Tibial nerve (tissue), 4 donors: ENCODE results near the gene CACNA2D2. TPM values are rescaled to one million over a fixed set of nuclear protein-coding genes. Genes with fewer than 3 reads are reported as not detected.

ENCODE experiments used
- DNase-seq, 2 donors: peaks; one replicate each; pipeline ENCODE4 v3.0.0-alpha.2; 2019; ENCODE audit warnings: low spot score in 2 of 2
- H3K27ac ChIP-seq, 4 donors: fragments of 200-600 bp; sonication (generic) in 3 of 4; one replicate each; pipeline ENCODE4 v1.5.1; 2017 to 2019; ENCODE audit warnings: mild to moderate bottlenecking in 1 of 4
- H3K27me3 ChIP-seq, 2 donors: fragments of 200-600 bp; sonication (generic) in 1 of 2; one replicate each; pipeline versions ENCODE4 v1.5.1 to v1.6.0; 2017 to 2019
- H3K36me3 ChIP-seq, 3 donors: fragments of 200-600 bp; sonication (generic); one replicate each; pipeline ENCODE4 v1.5.1; 2018 to 2019
- H3K4me1 ChIP-seq, 4 donors: fragments of 200-600 bp; sonication (generic) in 3 of 4; one replicate each; pipeline ENCODE4 v1.5.1; 2017 to 2019
- H3K4me3 ChIP-seq, 4 donors: fragments of 200-600 bp; sonication (generic) in 3 of 4; one replicate each; pipeline ENCODE4 v1.5.1; 2017 to 2019; ENCODE audit warnings: mild to moderate bottlenecking in 1 of 4, moderate library complexity in 1 of 4
- H3K9me3 ChIP-seq, 4 donors: fragments of 200-600 bp; sonication (generic) in 3 of 4; one replicate each; pipeline ENCODE4 v1.5.1; 2017 to 2019
- CTCF ChIP-seq, 5 experiments: fragments of 200-600 bp in 3 of 5; fragments of 450-650 bp in 2 of 5; sonication (generic) in 3 of 5; IDR thresholded peaks; one replicate each; pipeline ENCODE4 v1.5.1; 2016 to 2019; ENCODE audit warnings: antibody characterized with exemption in 5 of 5, mild to moderate bottlenecking in 3 of 5, moderate library complexity in 2 of 5
- EP300 ChIP-seq, 2 donors: sonication (generic); formaldehyde crosslinking; IDR thresholded peaks; one replicate each; pipeline ENCODE4 v1.6.1; 2017; ENCODE audit warnings: antibody characterized with exemption in 2 of 2, mild to moderate bottlenecking in 1 of 2
- POLR2A ChIP-seq, 2 donors: fragments of 450-650 bp; IDR thresholded peaks; one replicate each; pipeline ENCODE4 v1.6.1; 2017; ENCODE audit warnings: antibody characterized with exemption in 2 of 2, mild to moderate bottlenecking in 2 of 2, moderate library complexity in 2 of 2
- WGBS, 2 donors: methylation state at CpG; one replicate each; pipeline ENCODE4 v1.1.5; 2018; 5-methylcytosine and 5-hydroxymethylcytosine counted together
- total RNA-seq, 4 donors: library from RNA; depleted of rRNA; stranded (reverse); fragments of >200 nt; gene quantifications; one replicate each; pipeline ENCODE4 v1.1.0, GENCODE V29; 2016

Gene CACNA2D2
- total RNA-seq, 4 donors from 2014 or later, result 0.84 to 2.0 (median 1.2) TPM

GRCh38 chr3:50533807-50534461, 30.5 kb upstream of the CACNA2D2 start:
- 60 to 69% methylated on average over 8 to 9 of the region's 9 CpGs for WGBS, 2 donors
- TF ChIP-seq CTCF (IDR thresholded peaks at IDR 0.05), result no peak
- TF ChIP-seq POLR2A (IDR thresholded peaks at IDR 0.05), result no peak
- no peak for TF ChIP-seq EP300 (IDR thresholded peaks at IDR 0.05)
- no peaks in the 10 kb centered on the region for H3K36me3 ChIP-seq
- no peaks in the 10 kb centered on the region for H3K27me3 ChIP-seq
- no peaks in the 10 kb centered on the region for H3K9me3 ChIP-seq
- peaks cover 0 to 5% (median 0%) of the 10 kb centered on the region in 4 donors for H3K4me1 ChIP-seq
- no peak for DNase-seq
- no peak overlapping the region for H3K4me3 ChIP-seq
- no peak overlapping the region for H3K27ac ChIP-seq

DNA sequence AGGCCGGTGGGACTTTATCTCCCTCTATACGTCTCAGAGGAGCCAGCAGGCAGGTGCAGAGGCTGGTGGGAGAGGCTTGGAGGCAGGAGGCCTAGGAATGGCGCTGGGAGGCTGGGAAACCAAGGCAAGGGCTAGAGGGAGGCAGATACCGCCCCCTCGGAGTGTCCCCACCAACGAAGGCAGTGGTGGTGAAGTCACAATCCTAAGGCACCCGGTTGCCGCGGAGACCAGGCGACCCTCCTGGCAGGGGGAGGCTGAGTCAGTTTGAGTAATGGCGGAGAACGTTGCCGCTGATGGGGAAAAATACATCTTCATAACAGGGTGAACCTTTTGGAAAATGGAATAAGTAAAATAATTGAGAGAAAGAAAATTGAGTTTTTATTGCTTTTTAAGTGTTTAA, 29.9 kb upstream of the CACNA2D2 start:
- WGBS, 2 donors, result 68 to 82% methylated on average over 13 of the region's 13 CpGs
- TF ChIP-seq POLR2A (IDR thresholded peaks at IDR 0.05), result no peak
- no peak for TF ChIP-seq CTCF (IDR thresholded peaks at IDR 0.05)
- TF ChIP-seq EP300 (IDR thresholded peaks at IDR 0.05), result no peak
- no peak overlapping the region for H3K4me3 ChIP-seq
- no peaks in the 10 kb centered on the region for H3K27me3 ChIP-seq
- no peak for DNase-seq
- no peak overlapping the region for H3K27ac ChIP-seq
- H3K9me3 ChIP-seq, result no peaks in the 10 kb centered on the region
- no peaks in the 10 kb centered on the region for H3K36me3 ChIP-seq
- peaks cover 0 to 5% (median 0%) of the 10 kb centered on the region in 4 donors for H3K4me1 ChIP-seq

- Histone ChIP-seq H3K9me3 (no peaks in the 10 kb centered on the region), H3K27ac (peak overlapping the region in 2 of 4 donors; percentile 17 to 47), H3K4me1 (peaks cover 0 to 5% (median 0%) of the 10 kb centered on the region in 4 donors), H3K4me3 (no peak overlapping the region), H3K36me3 (no peaks in the 10 kb centered on the region), H3K27me3 (no peaks in the 10 kb centered on the region)
- WGBS, 2 donors, result 52 to 58% methylated on average over 9 of the region's 9 CpGs
- DNase-seq, result no peak
- TF ChIP-seq POLR2A (IDR thresholded peaks at IDR 0.05) (no peak), EP300 (IDR thresholded peaks at IDR 0.05) (no peak), CTCF (IDR thresholded peaks at IDR 0.05) (no peak)
These were observed 28.8 kb upstream of the CACNA2D2 start for GRCh38 chr3:50532062-50532705.

- Histone ChIP-seq H3K36me3 (no peaks in the 10 kb centered on the region), H3K4me1 (peaks cover 0 to 5% (median 0%) of the 10 kb centered on the region in 4 donors), H3K4me3 (no peak overlapping the region), H3K9me3 (no peaks in the 10 kb centered on the region), H3K27me3 (no peaks in the 10 kb centered on the region), H3K27ac (no peak overlapping the region)
- TF ChIP-seq CTCF (IDR thresholded peaks at IDR 0.05) (no peak), POLR2A (IDR thresholded peaks at IDR 0.05) (no peak), EP300 (IDR thresholded peaks at IDR 0.05) (no peak)
- WGBS, 2 donors, result 82 to 86% methylated on average over 3 to 4 of the region's 4 CpGs
- DNase-seq, result no peak
These were observed 27.8 kb upstream of the CACNA2D2 start for GRCh38 chr3:50531201-50531600.
